Coronary artery (tissue), 2 donors: ENCODE data around the gene MANBA.

Source experiments
- DNase-seq: peaks from one replicate; pipeline ENCODE4 v3.0.0-alpha.2; 2017; ENCODE audit warnings: low spot score
- H3K27ac ChIP-seq, 2 donors: fragments of 200-600 bp; sonication (generic); one replicate each; pipeline ENCODE4 v1.5.1; 2016 to 2019
- H3K4me3 ChIP-seq: fragments of 200-600 bp; sonication (generic); 2 replicates; pipeline ENCODE4 v1.5.1; 2016; ENCODE audit warnings: mild to moderate bottlenecking, moderate library complexity
- CTCF ChIP-seq: fragments of 200-600 bp; sonication (generic); IDR thresholded peaks from one replicate; pipeline ENCODE4 v1.5.1; 2019; ENCODE audit warnings: antibody characterized with exemption

The MANBA gene

GRCh38 chr4:102781570-102781969 is 20.8 kb upstream of the MANBA start:
- no peak overlapping the region for H3K27ac ChIP-seq
- no peak for TF ChIP-seq CTCF
- no peak for DNase-seq
- H3K4me3 ChIP-seq, result no peak overlapping the region

GRCh38 chr4:102780476-102781144 is 19.8 kb upstream of the MANBA start:
- no peak for TF ChIP-seq CTCF
- Histone ChIP-seq H3K27ac (no peak overlapping the region), H3K4me3 (no peak overlapping the region)
- no peak for DNase-seq

GRCh38 chr4:102779204-102779603 is 18.4 kb upstream of the MANBA start:
- no peak overlapping the region for H3K27ac ChIP-seq
- H3K4me3 ChIP-seq, result no peak overlapping the region
- no peak for TF ChIP-seq CTCF
- DNase-seq, result no peak

- DNase-seq, result no peak
- H3K4me3 ChIP-seq, result no peak overlapping the region
- H3K27ac ChIP-seq, result no peak overlapping the region
- no peak for TF ChIP-seq CTCF
These were observed 18.0 kb upstream of the MANBA start for GRCh38 chr4:102778720-102779119.

- Histone ChIP-seq H3K27ac (no peak overlapping the region), H3K4me3 (no peak overlapping the region)
- no peak for TF ChIP-seq CTCF
- DNase-seq, result no peak
These were observed 15.0 kb upstream of the MANBA start for GRCh38 chr4:102775805-102776204.

GRCh38 chr4:102774254-102774653 is 13.5 kb upstream of the MANBA start:
- no peak overlapping the region for H3K27ac ChIP-seq
- no peak overlapping the region for H3K4me3 ChIP-seq
- no peak for DNase-seq
- no peak for TF ChIP-seq CTCF

GRCh38 chr4:102772738-102773340 is 12.1 kb upstream of the MANBA start:
- no peak overlapping the region for H3K4me3 ChIP-seq
- H3K27ac ChIP-seq, result no peak overlapping the region
- no peak for TF ChIP-seq CTCF
- no peak for DNase-seq
